ENCODE measurements around the gene RDH16. TPM values are rescaled to one million over a fixed set of nuclear protein-coding genes. Genes with fewer than 3 reads are reported as not detected.

RDH16 gene
- total and polyA plus RNA-seq, 2 donors from 2014 or later, result 0.15 to 0.41 TPM

DNA sequence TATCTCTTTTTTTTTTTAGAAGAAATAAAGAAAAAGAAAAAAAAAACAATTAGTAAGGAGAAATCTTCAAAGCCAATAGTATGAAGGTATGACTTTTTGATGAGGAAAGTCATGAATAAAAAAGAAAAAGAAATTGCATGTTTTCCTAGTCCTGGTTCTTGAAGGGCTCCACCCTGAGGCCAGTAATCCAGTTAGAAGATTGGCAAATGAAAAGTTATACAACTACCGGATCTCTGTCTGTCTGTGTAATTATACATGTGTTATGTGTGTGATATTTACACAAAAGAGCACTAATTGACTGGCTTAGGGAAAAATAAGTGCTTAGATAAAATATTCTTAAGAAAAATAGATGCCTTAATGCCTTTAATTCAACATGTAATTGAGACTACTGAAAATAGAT lies 51.6 kb downstream of the RDH16 start:
- peaks cover 0 to 21% (median 0%) of the 10 kb centered on the region in 3 donors for H3K9me3 ChIP-seq (ENCODE audit: control insufficient read depth in 2 of 3, insufficient read depth in 1 of 3, low read length in 3 of 3)
- DNase-seq, result no peak
- no peaks in the 10 kb centered on the region for H3K4me1 ChIP-seq (ENCODE audit: control insufficient read depth in 2 of 3, insufficient read depth in 2 of 3, low read depth in 1 of 3, low read length in 3 of 3)
- H3K27ac ChIP-seq (ENCODE audit: low read depth in 2 of 2, low read length in 2 of 2), result no peak overlapping the region
- no peak overlapping the region for H3K4me3 ChIP-seq (ENCODE audit: low read length in 3 of 3)
- TF ChIP-seq, protein P1, sequence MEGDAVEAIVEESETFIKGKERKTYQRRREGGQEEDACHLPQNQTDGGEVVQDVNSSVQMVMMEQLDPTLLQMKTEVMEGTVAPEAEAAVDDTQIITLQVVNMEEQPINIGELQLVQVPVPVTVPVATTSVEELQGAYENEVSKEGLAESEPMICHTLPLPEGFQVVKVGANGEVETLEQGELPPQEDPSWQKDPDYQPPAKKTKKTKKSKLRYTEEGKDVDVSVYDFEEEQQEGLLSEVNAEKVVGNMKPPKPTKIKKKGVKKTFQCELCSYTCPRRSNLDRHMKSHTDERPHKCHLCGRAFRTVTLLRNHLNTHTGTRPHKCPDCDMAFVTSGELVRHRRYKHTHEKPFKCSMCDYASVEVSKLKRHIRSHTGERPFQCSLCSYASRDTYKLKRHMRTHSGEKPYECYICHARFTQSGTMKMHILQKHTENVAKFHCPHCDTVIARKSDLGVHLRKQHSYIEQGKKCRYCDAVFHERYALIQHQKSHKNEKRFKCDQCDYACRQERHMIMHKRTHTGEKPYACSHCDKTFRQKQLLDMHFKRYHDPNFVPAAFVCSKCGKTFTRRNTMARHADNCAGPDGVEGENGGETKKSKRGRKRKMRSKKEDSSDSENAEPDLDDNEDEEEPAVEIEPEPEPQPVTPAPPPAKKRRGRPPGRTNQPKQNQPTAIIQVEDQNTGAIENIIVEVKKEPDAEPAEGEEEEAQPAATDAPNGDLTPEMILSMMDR (IDR thresholded peaks at IDR 0.05; ENCODE audit: borderline replicate concordance, extremely low read depth, insufficient read depth), result no peak
- intact Hi-C loops (cut with DNase I), result no loop called here
- H3K36me3 ChIP-seq (ENCODE audit: control insufficient read depth in 2 of 3, insufficient read depth in 3 of 3, low read length in 3 of 3), result no peaks in the 10 kb centered on the region
- H3K27me3 ChIP-seq (ENCODE audit: control insufficient read depth, insufficient read depth, low read length), result no peaks in the 10 kb centered on the region
- no peak overlapping the region for H3K9ac ChIP-seq (ENCODE audit: low read length in 3 of 3)
- no peak for FAIRE-seq

DNA sequence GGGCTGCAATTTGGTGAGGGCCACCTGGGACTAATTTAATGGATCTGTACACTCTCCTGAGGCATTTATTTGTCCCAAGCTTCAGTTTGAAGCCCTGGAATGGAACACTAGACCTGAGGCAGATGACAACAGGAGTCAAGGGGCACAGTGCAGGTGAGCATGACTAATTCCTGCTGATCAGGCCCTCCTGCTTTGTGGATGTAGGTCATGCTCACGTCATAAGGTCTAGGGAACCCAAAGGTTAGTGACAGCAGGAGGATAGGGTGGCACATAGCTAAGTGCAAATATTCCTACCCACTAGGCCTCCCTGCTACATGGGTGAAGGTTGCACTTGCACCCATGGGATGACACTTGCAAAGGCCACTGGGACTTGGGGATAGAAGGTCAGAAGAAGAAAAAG lies 54.0 kb downstream of the RDH16 start:
- no peaks in the 10 kb centered on the region for H3K4me1 ChIP-seq (ENCODE audit: control insufficient read depth in 2 of 3, insufficient read depth in 2 of 3, low read depth in 1 of 3, low read length in 3 of 3)
- H3K4me3 ChIP-seq (ENCODE audit: low read length in 3 of 3), result no peak overlapping the region
- FAIRE-seq (no peak), DNase-seq (no peak)
- TF ChIP-seq, protein P1 (IDR thresholded peaks at IDR 0.05; ENCODE audit: borderline replicate concordance, extremely low read depth, insufficient read depth), result no peak
- H3K36me3 ChIP-seq (ENCODE audit: control insufficient read depth in 2 of 3, insufficient read depth in 3 of 3, low read length in 3 of 3), result no peaks in the 10 kb centered on the region
- no peak overlapping the region for H3K9ac ChIP-seq (ENCODE audit: low read length in 3 of 3)
- no peaks in the 10 kb centered on the region for H3K27me3 ChIP-seq (ENCODE audit: control insufficient read depth, insufficient read depth, low read length)
- no peak overlapping the region for H3K27ac ChIP-seq (ENCODE audit: low read depth in 2 of 2, low read length in 2 of 2)
- H3K9me3 ChIP-seq (ENCODE audit: control insufficient read depth in 2 of 3, insufficient read depth in 1 of 3, low read length in 3 of 3), result peaks cover 0 to 30% (median 0%) of the 10 kb centered on the region in 3 donors
- intact Hi-C loops (cut with DNase I), result no loop called here

Other genes with a start within 250 kb of the RDH16 start
- gene NACA, start 232.3 kb downstream of the RDH16 start, total RNA-seq, result 660 TPM
- 1,180 TPM for gene NACA, start 232.3 kb downstream of the RDH16 start, polyA plus RNA-seq (ENCODE audit: insufficient read depth, low read depth, low replicate concordance)
- 4.9 TPM for gene PRIM1, start 205.3 kb downstream of the RDH16 start, total RNA-seq
- gene PRIM1, start 205.3 kb downstream of the RDH16 start, polyA plus RNA-seq (ENCODE audit: insufficient read depth, low read depth, low replicate concordance), result 3.2 TPM
- gene HSD17B6, start 194.3 kb downstream of the RDH16 start, total RNA-seq, result 1.7 TPM
- 3.9 TPM for gene HSD17B6, start 194.3 kb downstream of the RDH16 start, polyA plus RNA-seq (ENCODE audit: insufficient read depth, low read depth, low replicate concordance)
- not detected for gene SDR9C7, start 23.2 kb downstream of the RDH16 start, total RNA-seq
- gene SDR9C7, start 23.2 kb downstream of the RDH16 start, polyA plus RNA-seq (ENCODE audit: insufficient read depth, low read depth, low replicate concordance), result not detected
- gene ZBTB39, start 48.9 kb upstream of the RDH16 start, total RNA-seq, result 6.6 TPM
- 1.4 TPM for gene ZBTB39, start 48.9 kb upstream of the RDH16 start, polyA plus RNA-seq (ENCODE audit: insufficient read depth, low read depth, low replicate concordance)
- gene TAC3, start 58.9 kb upstream of the RDH16 start, total RNA-seq, result not detected
- gene TAC3, start 58.9 kb upstream of the RDH16 start, polyA plus RNA-seq (ENCODE audit: insufficient read depth, low read depth, low replicate concordance), result not detected
- gene MYO1A, start 92.5 kb upstream of the RDH16 start, total RNA-seq, result 0.25 TPM
- gene MYO1A, start 92.5 kb upstream of the RDH16 start, polyA plus RNA-seq (ENCODE audit: insufficient read depth, low read depth, low replicate concordance), result 0.77 TPM
- gene NEMP1, start 121.2 kb upstream of the RDH16 start, total RNA-seq, result 10.3 TPM
- 2.1 TPM for gene NEMP1, start 121.2 kb upstream of the RDH16 start, polyA plus RNA-seq (ENCODE audit: insufficient read depth, low read depth, low replicate concordance)
- gene NAB2, start 131.5 kb upstream of the RDH16 start, total RNA-seq, result 28.0 TPM
- gene NAB2, start 131.5 kb upstream of the RDH16 start, polyA plus RNA-seq (ENCODE audit: insufficient read depth, low read depth, low replicate concordance), result 13.9 TPM
- 232 TPM for gene STAT6, start 153.8 kb upstream of the RDH16 start, total RNA-seq
- gene STAT6, start 153.8 kb upstream of the RDH16 start, polyA plus RNA-seq (ENCODE audit: insufficient read depth, low read depth, low replicate concordance), result 74.8 TPM
- gene LRP1, start 170.9 kb upstream of the RDH16 start, total RNA-seq, result 121 TPM
- gene LRP1, start 170.9 kb upstream of the RDH16 start, polyA plus RNA-seq (ENCODE audit: insufficient read depth, low read depth, low replicate concordance), result 18.7 TPM
- gene LRP1-AS, start 190.0 kb upstream of the RDH16 start, total RNA-seq, result not detected
- gene LRP1-AS, start 190.0 kb upstream of the RDH16 start, polyA plus RNA-seq (ENCODE audit: insufficient read depth, low read depth, low replicate concordance), result not detected

Measured in kidney (tissue), 14 donors.